ENCODE measurements around the gene KCNK10.

KCNK10 gene

GRCh38 chr14:88318406-88318805 lies 4.7 kb downstream of the KCNK10 start:
- DNase-seq (ENCODE audit: low read depth), result no peak

- DNase-seq (ENCODE audit: low read depth), result no peak
Observed at GRCh38 chr14:88316521-88316920, 6.5 kb downstream of the KCNK10 start.

GRCh38 chr14:88312257-88312656 lies 10.8 kb downstream of the KCNK10 start:
- DNase-seq (ENCODE audit: low read depth), result no peak

GRCh38 chr14:88311780-88312179 lies 11.3 kb downstream of the KCNK10 start:
- no peak for DNase-seq (ENCODE audit: low read depth)

- DNase-seq (ENCODE audit: low read depth), result no peak
Observed at GRCh38 chr14:88310449-88310848, 12.6 kb downstream of the KCNK10 start.

GRCh38 chr14:88310021-88310420 lies 13.0 kb downstream of the KCNK10 start:
- no peak for DNase-seq (ENCODE audit: low read depth)

- DNase-seq (ENCODE audit: low read depth), result no peak
Observed at GRCh38 chr14:88305528-88306322, 17.3 kb downstream of the KCNK10 start.

- DNase-seq (ENCODE audit: low read depth), result no peak
Observed at GRCh38 chr14:88303041-88303440, 20.0 kb downstream of the KCNK10 start.

- no peak for DNase-seq (ENCODE audit: low read depth)
Observed at GRCh38 chr14:88301381-88301780, 21.7 kb downstream of the KCNK10 start.

GRCh38 chr14:88300817-88301216 lies 22.3 kb downstream of the KCNK10 start:
- DNase-seq (ENCODE audit: low read depth), result no peak

- DNase-seq (ENCODE audit: low read depth), result no peak
Observed at GRCh38 chr14:88299865-88300530, 23.1 kb downstream of the KCNK10 start.

GRCh38 chr14:88297306-88297705 lies 25.8 kb downstream of the KCNK10 start:
- no peak for DNase-seq (ENCODE audit: low read depth)

- DNase-seq (ENCODE audit: low read depth), result no peak
Observed at GRCh38 chr14:88296351-88296750, 26.7 kb downstream of the KCNK10 start.

GRCh38 chr14:88289996-88290395 lies 33.1 kb downstream of the KCNK10 start:
- no peak for DNase-seq (ENCODE audit: low read depth)

GRCh38 chr14:88289234-88289633 lies 33.8 kb downstream of the KCNK10 start:
- DNase-seq (ENCODE audit: low read depth), result no peak

- no peak for DNase-seq (ENCODE audit: low read depth)
Observed at GRCh38 chr14:88286309-88286708, 36.8 kb downstream of the KCNK10 start.

GRCh38 chr14:88281447-88281846 lies 41.6 kb downstream of the KCNK10 start:
- no peak for DNase-seq (ENCODE audit: low read depth)

- DNase-seq (ENCODE audit: low read depth), result no peak
Observed at GRCh38 chr14:88276923-88277596, 46.0 kb downstream of the KCNK10 start.

GRCh38 chr14:88272390-88273269 lies 50.4 kb downstream of the KCNK10 start:
- DNase-seq (ENCODE audit: low read depth), result no peak

GRCh38 chr14:88271205-88271604 lies 51.9 kb downstream of the KCNK10 start:
- DNase-seq (ENCODE audit: low read depth), result no peak

GRCh38 chr14:88270776-88271175 lies 52.3 kb downstream of the KCNK10 start:
- DNase-seq (ENCODE audit: low read depth), result no peak

GRCh38 chr14:88269806-88270420 lies 53.2 kb downstream of the KCNK10 start:
- DNase-seq (ENCODE audit: low read depth), result no peak
